Keratinocyte (primary cell): Measurements from ENCODE around the gene MAMDC2.

Source experiments
- CTCF ChIP-seq, 3 experiments: IDR thresholded peaks in 1 of 3; conservative IDR thresholded peaks in 1 of 3; optimal IDR thresholded peaks in 1 of 3; 2 replicates in 2 of 3; 3 replicates in 1 of 3; pipeline versions ENCODE3 to v1.5.1; 2011; ENCODE audit warnings: low read length in 3 of 3, mild to moderate bottlenecking in 3 of 3, moderate library complexity in 2 of 3, control low read depth in 1 of 3, inconsistent platforms in 1 of 3; ENCODE audit not compliant: insufficient read depth in 2 of 3; ENCODE audit errors: extremely low read depth in 1 of 3
- EZH2 ChIP-seq: IDR thresholded peaks from one replicate; pipeline ENCODE4 v1.6.1; 2012; ENCODE audit warnings: inconsistent platforms, mild to moderate bottlenecking, low read length, moderate library complexity

- TF ChIP-seq CTCF (optimal IDR thresholded peaks at IDR 0.05 in 1 of 3, IDR thresholded peaks at IDR 0.05 in 1 of 3, conservative IDR thresholded peaks at IDR 0.05 in 1 of 3; ENCODE audit: extremely low read depth in 1 of 3, insufficient read depth in 2 of 3, low read length in 3 of 3) (no peak), EZH2 (no peak)
Measured at GRCh38 chr9:70044490-70045307, 1.1 kb downstream of the MAMDC2 start.
